ENCODE results near the gene VEGFD.

VEGFD gene

GRCh38 chrX:15301924-15302323 is 82.3 kb downstream of the VEGFD start:
- DNase-seq (ENCODE audit: low read depth in 2 of 2), result peak in 1 of 2 donors; percentile 2

- DNase-seq (ENCODE audit: low read depth in 2 of 2), result no peak
Measured at GRCh38 chrX:15299941-15300851, 84.0 kb downstream of the VEGFD start.

DNA sequence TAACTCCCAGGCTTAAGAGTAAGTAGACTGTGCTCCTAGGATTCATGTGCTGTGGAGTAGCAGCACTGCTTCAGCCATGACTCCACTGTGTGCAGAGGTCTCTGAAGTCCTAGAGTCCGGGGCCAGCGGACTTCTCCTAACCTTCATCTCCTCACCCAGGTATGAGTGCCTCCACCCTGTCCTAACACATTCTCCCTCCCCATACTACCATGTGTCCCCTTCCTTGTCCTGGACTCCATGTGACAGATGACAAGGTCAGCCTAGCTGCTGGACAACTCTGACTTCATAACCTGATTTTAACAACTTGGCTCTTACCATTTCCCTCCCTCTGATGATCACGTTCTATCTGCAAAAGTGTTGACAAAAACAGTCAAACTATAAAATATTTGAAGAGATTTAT is 85.4 kb downstream of the VEGFD start:
- no peak for DNase-seq (ENCODE audit: low read depth in 2 of 2)

- no peak for DNase-seq (ENCODE audit: low read depth in 2 of 2)
Measured at GRCh38 chrX:15298201-15298600, 86.0 kb downstream of the VEGFD start.

All from stimulated activated CD4-positive, alpha-beta T cell treated with anti-CD3 and anti-CD28 coated beads, Interleukin-4, amount 100 ng/mL, for 48 hours (primary cell).